Measurements from ENCODE around the gene RSPH6A.

The RSPH6A gene

DNA sequence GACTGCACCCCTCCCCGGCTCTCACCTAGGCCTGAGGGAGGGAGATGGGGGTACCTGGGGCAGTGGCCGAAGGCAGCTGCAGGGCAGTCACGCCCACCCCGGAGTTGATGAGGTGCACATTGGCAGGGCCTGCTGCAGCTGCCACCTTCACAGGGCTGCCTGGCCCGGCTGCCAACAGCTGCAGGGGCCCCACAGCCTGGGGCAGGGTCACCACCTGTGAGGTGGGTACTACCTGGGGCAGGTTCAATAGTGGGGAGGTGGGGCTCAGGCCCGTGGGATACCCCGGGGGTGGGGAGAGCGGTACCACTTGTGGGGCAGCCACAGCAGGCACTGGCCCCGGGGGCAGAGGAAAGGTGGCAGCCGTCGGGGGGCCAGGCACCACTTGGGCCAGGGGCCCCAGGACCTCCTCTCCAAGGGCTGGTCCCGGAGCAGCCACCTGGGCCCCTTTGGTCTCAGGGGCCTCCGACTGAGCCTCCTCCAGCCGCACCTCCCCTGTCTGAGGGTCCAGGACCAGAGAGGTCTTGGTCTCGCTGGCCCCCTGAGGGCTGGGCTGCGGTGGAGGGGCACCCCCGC is 48.7 kb downstream of the RSPH6A start:
- Histone ChIP-seq H3K9me2 (replicated peaks; ENCODE audit: insufficient read depth, low read length) (no peaks in the 10 kb centered on the region), H3F3A (ENCODE audit: insufficient read depth) (no peaks in the 10 kb centered on the region), H3K4me2 (ENCODE audit: low read depth, low read length, poor library complexity, severe bottlenecking) (no peak overlapping the region), H2AFZ (ENCODE audit: low read depth, low read length, severe bottlenecking) (no peak overlapping the region), H3K36me3 (ENCODE audit: low read length) (no peaks in the 10 kb centered on the region), H3K9ac (ENCODE audit: low read length) (no peak overlapping the region), H3K4me3 (ENCODE audit: insufficient read depth, low read length, poor library complexity, severe bottlenecking) (no peak overlapping the region), H3K9me3 (ENCODE audit: insufficient read depth, low read length) (no peaks in the 10 kb centered on the region), H3K79me2 (ENCODE audit: insufficient read depth, low read length) (no peaks in the 10 kb centered on the region), H3K27ac (ENCODE audit: low read depth, low read length) (no peak overlapping the region), H4K20me1 (ENCODE audit: low read depth, low read length) (no peaks in the 10 kb centered on the region), H3K27me3 (ENCODE audit: low read length) (no peaks in the 10 kb centered on the region)
- no peak for TF ChIP-seq EZH2phosphoT487 (conservative IDR thresholded peaks at IDR 0.05; ENCODE audit: low read length)
- TF ChIP-seq, protein P1, sequence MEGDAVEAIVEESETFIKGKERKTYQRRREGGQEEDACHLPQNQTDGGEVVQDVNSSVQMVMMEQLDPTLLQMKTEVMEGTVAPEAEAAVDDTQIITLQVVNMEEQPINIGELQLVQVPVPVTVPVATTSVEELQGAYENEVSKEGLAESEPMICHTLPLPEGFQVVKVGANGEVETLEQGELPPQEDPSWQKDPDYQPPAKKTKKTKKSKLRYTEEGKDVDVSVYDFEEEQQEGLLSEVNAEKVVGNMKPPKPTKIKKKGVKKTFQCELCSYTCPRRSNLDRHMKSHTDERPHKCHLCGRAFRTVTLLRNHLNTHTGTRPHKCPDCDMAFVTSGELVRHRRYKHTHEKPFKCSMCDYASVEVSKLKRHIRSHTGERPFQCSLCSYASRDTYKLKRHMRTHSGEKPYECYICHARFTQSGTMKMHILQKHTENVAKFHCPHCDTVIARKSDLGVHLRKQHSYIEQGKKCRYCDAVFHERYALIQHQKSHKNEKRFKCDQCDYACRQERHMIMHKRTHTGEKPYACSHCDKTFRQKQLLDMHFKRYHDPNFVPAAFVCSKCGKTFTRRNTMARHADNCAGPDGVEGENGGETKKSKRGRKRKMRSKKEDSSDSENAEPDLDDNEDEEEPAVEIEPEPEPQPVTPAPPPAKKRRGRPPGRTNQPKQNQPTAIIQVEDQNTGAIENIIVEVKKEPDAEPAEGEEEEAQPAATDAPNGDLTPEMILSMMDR (IDR thresholded peaks at IDR 0.05; ENCODE audit: insufficient read depth, low read length, poor library complexity, severe bottlenecking): no peak

DNA sequence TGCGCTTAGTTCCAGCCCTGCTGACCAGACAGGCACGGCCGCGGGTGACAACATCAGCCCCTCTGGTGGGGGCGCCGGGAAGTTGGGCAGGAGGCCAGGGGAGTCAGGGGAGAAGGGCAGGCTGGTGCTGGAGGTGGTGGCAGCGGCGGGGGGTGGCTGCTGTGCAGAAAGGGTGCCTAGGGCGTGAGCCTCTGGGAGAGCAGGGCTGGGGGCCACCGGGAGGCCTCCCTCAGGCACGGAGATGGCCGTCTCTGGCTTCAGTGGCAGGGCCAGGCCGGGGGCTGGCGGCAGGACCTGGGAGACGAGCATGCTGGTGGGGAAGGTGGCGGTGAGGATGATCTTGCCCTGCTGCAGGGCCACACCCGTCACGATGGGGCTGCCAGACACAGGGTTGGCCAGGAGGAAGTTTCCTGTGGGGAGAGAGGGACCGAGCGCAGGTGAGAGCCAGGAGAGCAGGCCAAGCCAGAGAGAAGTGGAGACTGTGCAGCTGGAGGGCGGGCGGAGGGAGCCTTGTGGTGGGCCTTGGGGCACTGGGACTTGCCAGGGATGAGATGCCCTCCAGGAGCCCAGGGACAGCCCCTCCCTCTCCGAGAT is 49.3 kb downstream of the RSPH6A start:
- Histone ChIP-seq H3K27me3 (ENCODE audit: low read length) (no peaks in the 10 kb centered on the region), H3K27ac (ENCODE audit: low read depth, low read length) (no peak overlapping the region), H3K4me3 (ENCODE audit: insufficient read depth, low read length, poor library complexity, severe bottlenecking) (no peak overlapping the region), H3K4me2 (ENCODE audit: low read depth, low read length, poor library complexity, severe bottlenecking) (no peak overlapping the region), H4K20me1 (ENCODE audit: low read depth, low read length) (no peaks in the 10 kb centered on the region), H3K36me3 (ENCODE audit: low read length) (no peaks in the 10 kb centered on the region), H3F3A (ENCODE audit: insufficient read depth) (no peaks in the 10 kb centered on the region), H2AFZ (ENCODE audit: low read depth, low read length, severe bottlenecking) (no peak overlapping the region), H3K9me2 (replicated peaks; ENCODE audit: insufficient read depth, low read length) (no peaks in the 10 kb centered on the region), H3K9me3 (ENCODE audit: insufficient read depth, low read length) (no peaks in the 10 kb centered on the region), H3K79me2 (ENCODE audit: insufficient read depth, low read length) (no peaks in the 10 kb centered on the region), H3K9ac (ENCODE audit: low read length) (no peak overlapping the region)
- no peak for TF ChIP-seq EZH2phosphoT487 (conservative IDR thresholded peaks at IDR 0.05; ENCODE audit: low read length)
- TF ChIP-seq, protein P1 (IDR thresholded peaks at IDR 0.05; ENCODE audit: insufficient read depth, low read length, poor library complexity, severe bottlenecking): no peak

DNA sequence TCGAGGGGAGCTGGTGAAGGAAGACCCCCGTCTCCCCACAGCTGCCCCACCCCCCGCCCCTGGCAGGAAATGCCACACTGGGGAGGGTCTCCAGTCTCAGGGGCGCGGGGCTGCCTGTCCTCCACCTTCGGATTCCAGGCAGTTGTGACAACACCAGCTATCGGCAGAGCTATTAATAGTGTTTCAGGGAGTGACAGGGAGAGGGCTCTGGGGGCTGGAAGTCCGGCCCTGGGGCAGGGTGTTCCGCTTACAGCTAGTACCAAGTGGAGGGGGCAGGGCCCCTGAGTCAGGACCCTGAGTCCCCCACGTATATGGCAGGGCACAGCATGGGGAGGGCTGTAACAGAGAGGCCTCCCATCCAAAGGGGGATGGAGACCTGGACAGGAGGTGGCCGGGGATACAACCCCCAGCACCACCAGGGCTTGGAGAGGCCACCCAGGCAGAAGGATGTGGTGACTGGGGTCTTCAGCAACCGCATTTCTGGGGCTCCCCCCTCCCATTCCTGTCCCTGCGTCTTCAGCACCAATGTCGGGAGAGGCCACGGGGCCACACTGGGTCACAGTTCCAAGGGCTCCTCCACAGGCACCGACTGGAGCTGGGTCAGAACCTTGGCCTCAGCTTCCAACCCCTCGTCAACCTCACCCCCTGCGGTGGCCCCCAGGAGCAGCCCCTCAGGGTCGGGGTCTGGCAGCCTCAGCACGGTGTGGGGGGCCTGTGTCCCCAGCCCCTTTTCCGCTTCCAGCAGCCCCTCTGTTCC is 50.0 kb downstream of the RSPH6A start:
- Histone ChIP-seq H3F3A (ENCODE audit: insufficient read depth) (no peaks in the 10 kb centered on the region), H3K36me3 (ENCODE audit: low read length) (no peaks in the 10 kb centered on the region), H4K20me1 (ENCODE audit: low read depth, low read length) (no peaks in the 10 kb centered on the region), H3K9me2 (replicated peaks; ENCODE audit: insufficient read depth, low read length) (no peaks in the 10 kb centered on the region), H3K27me3 (ENCODE audit: low read length) (no peaks in the 10 kb centered on the region), H3K79me2 (ENCODE audit: insufficient read depth, low read length) (no peaks in the 10 kb centered on the region), H3K9ac (ENCODE audit: low read length) (no peak overlapping the region), H3K4me3 (ENCODE audit: insufficient read depth, low read length, poor library complexity, severe bottlenecking) (no peak overlapping the region), H3K4me2 (ENCODE audit: low read depth, low read length, poor library complexity, severe bottlenecking) (no peak overlapping the region), H3K27ac (ENCODE audit: low read depth, low read length) (no peak overlapping the region), H3K9me3 (ENCODE audit: insufficient read depth, low read length) (no peaks in the 10 kb centered on the region), H2AFZ (ENCODE audit: low read depth, low read length, severe bottlenecking) (no peak overlapping the region)
- TF ChIP-seq, protein P1 (IDR thresholded peaks at IDR 0.05; ENCODE audit: insufficient read depth, low read length, poor library complexity, severe bottlenecking): no peak
- no peak for TF ChIP-seq EZH2phosphoT487 (conservative IDR thresholded peaks at IDR 0.05; ENCODE audit: low read length)
